GM12878 (cell line): Measurements from ENCODE around the gene QPRT. TPM values are rescaled to one million over a fixed set of nuclear protein-coding genes. Genes with fewer than 3 reads are reported as not detected.

Experiments used
- ATAC-seq: fragments of 200-7000 bp; cut with Tn5 transposase; 3 replicates; pipeline ENCODE4 v1.9.1; 2020; ENCODE audit warnings: mild to moderate bottlenecking, moderate library complexity
- Bru-seq: library from RNA; stranded (reverse); fragments of 400-500 nt; gene quantifications from one replicate; lab custom pipeline; 2021; lab: Mats Ljungman, UMichigan
- BruChase-seq, 2 experiments: library from RNA; stranded (reverse); fragments of 400-500 nt; gene quantifications; one replicate each; lab custom pipeline; 2021; lab: Mats Ljungman, UMichigan
- BruUV-seq: library from RNA; stranded (reverse); fragments of 400-500 nt; replicated peaks from 2 replicates; lab custom pipeline; 2021; lab: Mats Ljungman, UMichigan
- CTCF ChIA-PET: fragments of 300-600 bp; sonication (Branson Sonifier 250); formaldehyde crosslinking; extraction: SDS; loops from one replicate; lab custom pipeline; 2021; ENCODE audit warnings: inconsistent platforms; lab: Yijun Ruan, JAX
- POLR2A ChIA-PET: fragments of 350-600 bp; formaldehyde crosslinking; extraction: SDS; loops from one replicate; lab custom pipeline; 2021; ENCODE audit warnings: inconsistent platforms; lab: Charles Lee
- RAD21 ChIA-PET: fragments of 300-600 bp; sonication (Branson Sonifier 250); formaldehyde crosslinking; loops from one replicate; lab custom pipeline; 2023; ENCODE audit warnings: antibody characterized with exemption; ENCODE audit not compliant: unreplicated experiment; lab: Charles Lee
- SMC1A ChIA-PET: fragments of 300-600 bp; sonication (Branson Sonifier 250); formaldehyde crosslinking; loops from one replicate; lab custom pipeline; 2023; ENCODE audit not compliant: unreplicated experiment, uncharacterized antibody; lab: Charles Lee
- DNase-seq: peaks from one replicate; pipeline ENCODE4 v3.0.0-alpha.2; 2011; ENCODE audit warnings: low read depth, low spot score
- FAIRE-seq: peaks from 3 replicates; lab custom pipeline; 2011; peaks lifted over from hg19 to GRCh38; lab: Jason Lieb, UNC
- H2AFZ ChIP-seq: 2 replicates; pipeline ENCODE4 v1.6.0; 2011; ENCODE audit warnings: low read depth, low read length, control low read depth; ENCODE audit not compliant: control insufficient read depth
- H3K27ac ChIP-seq: 2 replicates; pipeline ENCODE4 v1.5.1; 2011; ENCODE audit warnings: control low read depth; ENCODE audit not compliant: control insufficient read depth, insufficient read depth
- H3K27me3 ChIP-seq, 2 experiments: replicated peaks in 1 of 2; 2 replicates each; pipeline versions ENCODE4 v1.6.0 to v1.6.1; 2011; ENCODE audit warnings: low read length in 1 of 2; ENCODE audit not compliant: control insufficient read depth in 2 of 2, insufficient read depth in 2 of 2
- H3K36me3 ChIP-seq, 2 experiments: 2 replicates each; pipeline ENCODE4 v1.5.1; 2011; ENCODE audit warnings: low read length in 1 of 2; ENCODE audit not compliant: control insufficient read depth in 2 of 2, insufficient read depth in 2 of 2
- H3K4me1 ChIP-seq: 2 replicates; pipeline ENCODE4 v1.6.1; 2011; ENCODE audit warnings: mild to moderate bottlenecking, low read length, moderate library complexity, mixed read lengths; ENCODE audit not compliant: control insufficient read depth, insufficient read depth
- H3K4me2 ChIP-seq: 2 replicates; pipeline ENCODE4 v1.6.0; 2011; ENCODE audit warnings: control low read depth; ENCODE audit not compliant: control insufficient read depth, insufficient read depth
- H3K4me3 ChIP-seq: fragments of 200-600 bp; sonication (generic); 2 replicates; pipeline ENCODE4 v1.5.1; 2016
- H3K79me2 ChIP-seq: 2 replicates; pipeline ENCODE4 v1.6.0; 2011; ENCODE audit warnings: low read length; ENCODE audit not compliant: control insufficient read depth, insufficient read depth
- H3K9ac ChIP-seq: 2 replicates; pipeline ENCODE4 v1.8.0; 2011; ENCODE audit warnings: low read length, control low read depth, mixed read lengths; ENCODE audit not compliant: control insufficient read depth, insufficient read depth
- H3K9me3 ChIP-seq: replicated peaks from 3 replicates; pipeline ENCODE4 v1.5.1; 2011; ENCODE audit warnings: mild to moderate bottlenecking, low read length; ENCODE audit not compliant: control insufficient read depth, insufficient read depth
- H4K20me1 ChIP-seq: 2 replicates; pipeline ENCODE4 v1.6.0; 2011; ENCODE audit not compliant: control insufficient read depth, insufficient read depth
- E2F4 ChIP-seq: IDR thresholded peaks from 2 replicates; pipeline ENCODE4 v1.6.1; 2012; ENCODE audit warnings: low read depth, low read length, improper control_type of control experiment
- KAT2A ChIP-seq: conservative IDR thresholded peaks from 2 replicates; pipeline ENCODE4 v1.6.1; 2011; ENCODE audit warnings: low read depth, low read length; ENCODE audit not compliant: control insufficient read depth
- ZBTB11 ChIP-seq: fragments of 450-650 bp; formaldehyde crosslinking; IDR thresholded peaks from 2 replicates; pipeline ENCODE4 v1.5.0; 2022; ENCODE audit warnings: mild to moderate bottlenecking, missing genetic modification characterization
- ZNF687 ChIP-seq: fragments of 450-650 bp; IDR thresholded peaks from 2 replicates; pipeline ENCODE4 v1.6.1; 2017; ENCODE audit warnings: mild to moderate bottlenecking, moderate library complexity
- WGBS: methylation state at CpG from one replicate; pipeline ENCODE4 v1.1.6; 2016; ENCODE audit warnings: low lambda C conversion rate; ENCODE audit not compliant: insufficient replicate concordance, insufficient coverage; ENCODE audit errors: missing lambda C conversion rate; 5-methylcytosine and 5-hydroxymethylcytosine counted together
- in situ Hi-C: fragments of 300-500 bp; cut with MboI; formaldehyde crosslinking; loops from 9 replicates; pipeline ENCODE4 v1.14.3; 2018; ENCODE audit warnings: mixed read lengths
- intact Hi-C: fragments of 100-400 bp; cut with micrococcal nuclease; formaldehyde crosslinking; loops from one replicate; pipeline ENCODE4 v1.14.2; 2022; ENCODE audit not compliant: unreplicated experiment
- long read RNA-seq, 2 experiments: library from polyadenylated mRNA; unstranded; transcript quantifications; one replicate each; pipeline ENCODE4 v2.0.0, GENCODE V29; 2019 to 2020
- polyA minus RNA-seq, 3 experiments: library from RNA; depleted of rRNA, polyadenylated mRNA; stranded (reverse); fragments of >200 nt; gene quantifications; 2 replicates each; pipeline ENCODE4 v1.2.3, GENCODE V29; 2011
- polyA plus RNA-seq, 11 experiments: library from polyadenylated mRNA; depleted of rRNA in 4 of 11; unstranded in 6 of 11; stranded (reverse) in 5 of 11; fragments of >200 nt; fragmentation: Nextera tagmentation in 4 of 11; fragmentation: Illumina TruSeq in 1 of 11; extraction: Ambion mirVana in 4 of 11; extraction: Trizol in 1 of 11; gene quantifications; 1 replicate in 1 of 11; 2 replicates in 10 of 11; pipeline versions ENCODE4 v1.2.1 to v1.2.3, GENCODE V29; 2011 to 2016; ENCODE audit warnings: inconsistent platforms in 2 of 11, missing spikeins in 2 of 11, low read depth in 1 of 11
- total RNA-seq, 4 experiments: library from RNA; depleted of rRNA in 3 of 4; stranded (reverse); fragments of >200 nt in 3 of 4; fragmentation: Illumina TruSeq in 1 of 4; extraction: Trizol in 1 of 4; gene quantifications; 2 replicates each; pipeline versions ENCODE4 v1.2.1 to v1.2.3, GENCODE V29; 2013 to 2021
- TF ChIP-seq, protein P1 (sequence below): IDR thresholded peaks from 2 replicates; pipeline ENCODE4 v1.6.1; 2011; ENCODE audit warnings: mild to moderate bottlenecking, low read depth, low read length, moderate library complexity; ENCODE audit not compliant: insufficient replicate concordance

Gene QPRT
- 28.0 and 32.4 TPM in 2 replicates for total RNA-seq (2013; cell fraction: nucleolus; rRNA removed)
- total RNA-seq (2014; rRNA removed) = 32.1 and 36.4 TPM in 2 replicates
- 15.6 and 16.4 TPM in 2 replicates for total RNA-seq (2014; rRNA removed; fragmentation: Illumina TruSeq; extraction: Trizol)
- total RNA-seq (2021) = 34.8 and 35.7 TPM in 2 replicates
- 14.8 TPM for polyA plus RNA-seq (2011; ENCODE audit: low read depth)
- 25.7 and 43.0 TPM in 2 replicates for polyA plus RNA-seq (2011; rRNA removed)
- 57.2 and 75.7 TPM in 2 replicates for polyA plus RNA-seq (2011; cell fraction: cytosol; rRNA removed)
- 36.7 and 44.1 TPM in 2 replicates for polyA plus RNA-seq (2011; cell fraction: nucleus; rRNA removed)
- 52.2 and 54.7 TPM in 2 replicates for polyA plus RNA-seq (2012)
- polyA plus RNA-seq (2014; fragmentation: Illumina TruSeq; extraction: Trizol) = 19.2 and 19.9 TPM in 2 replicates
- polyA plus RNA-seq (2014; fragmentation: Nextera tagmentation; extraction: Ambion mirVana) = 1 to 10 TPM; 2.7 to 6.9 TPM
- 30.1 and 31.3 TPM in 2 replicates for polyA plus RNA-seq (2014; rRNA removed)
- 10 to 100 TPM; 31.4 to 34.7 TPM for polyA plus RNA-seq (2016; fragmentation: Nextera tagmentation; extraction: Ambion mirVana)
- 27.3 and 44.8 TPM in 2 replicates for polyA minus RNA-seq (2011; rRNA and poly(A)+ RNA removed)
- polyA minus RNA-seq (2011; cell fraction: cytosol; rRNA and poly(A)+ RNA removed) = 20.3 and 25.0 TPM in 2 replicates
- polyA minus RNA-seq (2011; cell fraction: nucleus; rRNA and poly(A)+ RNA removed) = 5.8 and 9.1 TPM in 2 replicates
- Bru-seq, nascent RNA = percentile 79 among the genes with signal in this experiment
- percentile 91 among the genes with signal in this experiment for BruChase-seq, experiment 1, labeled RNA remaining after a 6-hour chase
- percentile 87 among the genes with signal in this experiment for BruChase-seq, experiment 2, labeled RNA remaining after a 2-hour chase
- long read RNA-seq, experiment 1, transcript QPRT-202 (4 exons, 2,343 nt) = major isoform, 14 of 20 reads
- long read RNA-seq, experiment 1, partial matches to known transcripts = 2 of 20 reads
- long read RNA-seq, experiment 1, other reads (novel, unspliced or antisense) = 3 of 20 reads
- long read RNA-seq, experiment 2, transcript QPRT-202 (4 exons, 2,343 nt) = major isoform, 13 of 21 reads
- long read RNA-seq, experiment 2, partial matches to known transcripts = 2 of 21 reads
- long read RNA-seq, experiment 2, other reads (novel, unspliced or antisense) = 6 of 21 reads

DNA sequence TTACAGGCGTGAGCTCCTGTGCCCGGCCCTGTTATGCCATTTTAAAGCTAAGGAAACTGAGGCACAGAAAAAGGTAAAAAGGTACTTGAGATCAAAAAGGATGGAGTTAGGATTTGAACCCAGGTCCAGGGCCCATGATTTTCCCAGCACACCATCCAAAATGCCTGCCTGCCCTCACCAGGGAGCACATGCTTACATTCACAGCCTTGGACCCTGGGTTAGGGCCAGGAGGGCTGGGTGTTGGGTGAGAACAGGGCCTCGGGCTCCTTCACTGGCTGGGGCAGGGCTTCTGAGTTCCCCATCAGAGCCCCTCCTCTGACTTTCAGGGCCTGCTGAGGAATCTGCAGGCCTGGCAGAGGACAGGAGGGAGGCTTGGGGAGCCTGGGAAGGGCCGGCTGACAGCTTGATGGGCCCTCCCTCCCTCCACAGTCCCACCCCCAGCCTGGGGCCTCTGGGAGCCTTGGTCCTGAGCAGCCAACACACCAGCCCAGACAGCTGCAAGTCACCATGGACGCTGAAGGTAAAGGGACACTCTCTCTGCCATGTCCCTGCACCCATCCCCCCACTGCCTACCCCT is at the start of gene QPRT:
Gene QPRT, plus strand, starts transcription at position 490 of the 577 bp plus-strand sequence. Its CDS starts 18 bp downstream, at position 508.
- H3K4me2 ChIP-seq = peak within 1 kb of the TSS; percentile 95
- ChIA-PET POLR2A (interaction anchor here (0.5 to 3.4 kb wide), 9 partner anchors 9 to 76 kb away, joined by 3 to 28 read pairs (median 5); partner anchors contain the start of gene SPN), CTCF (interaction anchor here (1.0 to 2.9 kb wide), 10 partner anchors 10 to 37 kb away, joined by 3 to 17 read pairs (median 6); partner anchors contain the start of gene SPN), SMC1A (interaction anchor here (0.6 to 6.9 kb wide), 9 partner anchors 9 to 42 kb away, joined by 3 to 69 read pairs (median 3); partner anchors contain the start of gene SPN), RAD21 (interaction anchor here (0.6 to 5.7 kb wide), 14 partner anchors 10 to 354 kb away, joined by 3 to 66 read pairs (median 4); partner anchors contain the start of genes MVP and SPN)
- no peaks in the 10 kb centered on the region for H3K9me3 ChIP-seq
- H3K4me3 ChIP-seq = peak within 1 kb of the TSS; percentile 84
- peak within 1 kb of the TSS; percentile 81 for H3K9ac ChIP-seq
- peaks cover 8% of the 10 kb centered on the region; the same call in 1 of the 2 replicates for H3K4me1 ChIP-seq
- peak within 1 kb of the TSS; percentile 52 for H2AFZ ChIP-seq
- FAIRE-seq (no peak), ATAC-seq (peak; percentile 82), DNase-seq (no peak)
- H3K27me3 ChIP-seq = no peaks in the 10 kb centered on the region
- H3K36me3 ChIP-seq = no peaks in the 10 kb centered on the region; a peak in 1 of 4 replicates
- no peaks in the 10 kb centered on the region for H4K20me1 ChIP-seq
- peaks cover 14% of the 10 kb centered on the region for H3K79me2 ChIP-seq
- intact Hi-C loops = loop anchor here (5.0 kb wide), 1 partner anchor 36 kb away; no protein-coding TSS in a partner anchor
- in situ Hi-C loops = no loop called here
- WGBS = 94% methylated on average over 3 of the region's 5 CpGs
- peak within 1 kb of the TSS; percentile 85 for H3K27ac ChIP-seq
- BruUV-seq = no TSS peak
- TF ChIP-seq, protein P1, sequence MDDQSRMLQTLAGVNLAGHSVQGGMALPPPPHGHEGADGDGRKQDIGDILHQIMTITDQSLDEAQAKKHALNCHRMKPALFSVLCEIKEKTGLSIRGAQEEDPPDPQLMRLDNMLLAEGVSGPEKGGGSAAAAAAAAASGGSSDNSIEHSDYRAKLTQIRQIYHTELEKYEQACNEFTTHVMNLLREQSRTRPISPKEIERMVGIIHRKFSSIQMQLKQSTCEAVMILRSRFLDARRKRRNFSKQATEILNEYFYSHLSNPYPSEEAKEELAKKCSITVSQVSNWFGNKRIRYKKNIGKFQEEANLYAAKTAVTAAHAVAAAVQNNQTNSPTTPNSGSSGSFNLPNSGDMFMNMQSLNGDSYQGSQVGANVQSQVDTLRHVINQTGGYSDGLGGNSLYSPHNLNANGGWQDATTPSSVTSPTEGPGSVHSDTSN = peak; percentile 24
- TF ChIP-seq KAT2A (no peak), ZNF687 (no peak), E2F4 (no peak), ZBTB11 (CRISPR knock-in tag) (no peak)
